ENCODE data around the gene AFF3. TPM values are rescaled to one million over a fixed set of nuclear protein-coding genes. Genes with fewer than 3 reads are reported as not detected.

AFF3 gene
- total and polyA plus RNA-seq, 2 donors (not counting 1 experiment from before 2014, with no cell fraction given) = 0.50 to 2.5 TPM

- Histone ChIP-seq H4K20me1 (ENCODE audit: control insufficient read depth, extremely low read depth, insufficient read depth, low read length) (no peaks in the 10 kb centered on the region), H3K27ac (ENCODE audit: insufficient read depth, low read length) (no peak overlapping the region), H3K9ac (ENCODE audit: insufficient read depth, low read length) (no peak overlapping the region), H3K4me1 (ENCODE audit: control insufficient read depth, extremely low read depth, insufficient read depth, low read length) (no peaks in the 10 kb centered on the region), H3K4me3 (replicated peaks in 1 of 4; ENCODE audit: control extremely low read depth in 1 of 4, insufficient read depth in 1 of 4, low read depth in 3 of 4, low read length in 4 of 4) (no peak overlapping the region), H3K27me3 (ENCODE audit: control insufficient read depth, insufficient read depth, low read length) (no peaks in the 10 kb centered on the region), H3K79me2 (ENCODE audit: control insufficient read depth, insufficient read depth, low read length) (no peaks in the 10 kb centered on the region), H3K36me3 (ENCODE audit: control insufficient read depth, insufficient read depth, low read length) (no peaks in the 10 kb centered on the region), H3K9me3 (ENCODE audit: control insufficient read depth, insufficient read depth, low read depth, low read length) (no peaks in the 10 kb centered on the region), H3K4me2 (ENCODE audit: extremely low read depth, insufficient read depth, low read length) (no peak overlapping the region), H2AFZ (ENCODE audit: low read length) (no peak overlapping the region)
- TF ChIP-seq EZH2 (IDR thresholded peaks at IDR 0.05; ENCODE audit: low read length, missing control alignments) (no peak), CTCF (conservative IDR thresholded peaks at IDR 0.05 in 1 of 2, IDR thresholded peaks at IDR 0.05 in 1 of 2; ENCODE audit: low read depth in 1 of 2, low read length in 2 of 2) (no peak)
- peak; percentile 17 to 65 for DNase-seq (ENCODE audit: low read depth in 2 of 2)
These were observed 215.4 kb downstream of the AFF3 start for GRCh38 chr2:99926986-99927385.

GRCh38 chr2:99925960-99926359 is 216.4 kb downstream of the AFF3 start:
- Histone ChIP-seq H3K79me2 (ENCODE audit: control insufficient read depth, insufficient read depth, low read length) (no peaks in the 10 kb centered on the region), H3K9ac (ENCODE audit: insufficient read depth, low read length) (no peak overlapping the region), H2AFZ (ENCODE audit: low read length) (no peak overlapping the region), H3K36me3 (ENCODE audit: control insufficient read depth, insufficient read depth, low read length) (no peaks in the 10 kb centered on the region), H3K4me2 (ENCODE audit: extremely low read depth, insufficient read depth, low read length) (no peak overlapping the region), H3K9me3 (ENCODE audit: control insufficient read depth, insufficient read depth, low read depth, low read length) (no peaks in the 10 kb centered on the region), H3K4me3 (replicated peaks in 1 of 4; ENCODE audit: control extremely low read depth in 1 of 4, insufficient read depth in 1 of 4, low read depth in 3 of 4, low read length in 4 of 4) (no peak overlapping the region), H4K20me1 (ENCODE audit: control insufficient read depth, extremely low read depth, insufficient read depth, low read length) (no peaks in the 10 kb centered on the region), H3K4me1 (ENCODE audit: control insufficient read depth, extremely low read depth, insufficient read depth, low read length) (no peaks in the 10 kb centered on the region), H3K27ac (ENCODE audit: insufficient read depth, low read length) (no peak overlapping the region), H3K27me3 (ENCODE audit: control insufficient read depth, insufficient read depth, low read length) (no peaks in the 10 kb centered on the region)
- DNase-seq (ENCODE audit: low read depth in 2 of 2) = no peak
- TF ChIP-seq EZH2 (IDR thresholded peaks at IDR 0.05; ENCODE audit: low read length, missing control alignments) = no peak

- no peaks in the 10 kb centered on the region for H3K79me2 ChIP-seq (ENCODE audit: control insufficient read depth, insufficient read depth, low read length)
- H3K27me3 ChIP-seq (ENCODE audit: control insufficient read depth, insufficient read depth, low read length) = no peaks in the 10 kb centered on the region
- TF ChIP-seq CTCF (conservative IDR thresholded peaks at IDR 0.05 in 1 of 2, IDR thresholded peaks at IDR 0.05 in 1 of 2; ENCODE audit: low read depth in 1 of 2, low read length in 2 of 2) = no peak
- H3K4me1 ChIP-seq (ENCODE audit: control insufficient read depth, extremely low read depth, insufficient read depth, low read length) = no peaks in the 10 kb centered on the region
- H3K9ac ChIP-seq (ENCODE audit: insufficient read depth, low read length) = no peak overlapping the region
- H3K4me3 ChIP-seq (replicated peaks in 1 of 4; ENCODE audit: control extremely low read depth in 1 of 4, insufficient read depth in 1 of 4, low read depth in 3 of 4, low read length in 4 of 4) = no peak overlapping the region
- no peaks in the 10 kb centered on the region for H3K9me3 ChIP-seq (ENCODE audit: control insufficient read depth, insufficient read depth, low read depth, low read length)
- DNase-seq (ENCODE audit: low read depth in 2 of 2) = no peak
- H3K36me3 ChIP-seq (ENCODE audit: control insufficient read depth, insufficient read depth, low read length) = no peaks in the 10 kb centered on the region
- no peak overlapping the region for H3K27ac ChIP-seq (ENCODE audit: insufficient read depth, low read length)
- H2AFZ ChIP-seq (ENCODE audit: low read length) = no peak overlapping the region
- H3K4me2 ChIP-seq (ENCODE audit: extremely low read depth, insufficient read depth, low read length) = no peak overlapping the region
- no peaks in the 10 kb centered on the region for H4K20me1 ChIP-seq (ENCODE audit: control insufficient read depth, extremely low read depth, insufficient read depth, low read length)
These were observed 219.7 kb downstream of the AFF3 start for GRCh38 chr2:99922664-99923063.

All from fibroblast of lung (primary cell).